Measurements from ENCODE around the gene RNF224. TPM values are rescaled to one million over a fixed set of nuclear protein-coding genes. Genes with fewer than 3 reads are reported as not detected.
"Not testable (repeated sequence)": the region's sequence is repeated elsewhere in the genome, so short reads cannot be mapped to it uniquely, and the experiment has no call there.

Gene RNF224
- total RNA-seq, 1 experiment from 2014 or later = 0.27 TPM

DNA sequence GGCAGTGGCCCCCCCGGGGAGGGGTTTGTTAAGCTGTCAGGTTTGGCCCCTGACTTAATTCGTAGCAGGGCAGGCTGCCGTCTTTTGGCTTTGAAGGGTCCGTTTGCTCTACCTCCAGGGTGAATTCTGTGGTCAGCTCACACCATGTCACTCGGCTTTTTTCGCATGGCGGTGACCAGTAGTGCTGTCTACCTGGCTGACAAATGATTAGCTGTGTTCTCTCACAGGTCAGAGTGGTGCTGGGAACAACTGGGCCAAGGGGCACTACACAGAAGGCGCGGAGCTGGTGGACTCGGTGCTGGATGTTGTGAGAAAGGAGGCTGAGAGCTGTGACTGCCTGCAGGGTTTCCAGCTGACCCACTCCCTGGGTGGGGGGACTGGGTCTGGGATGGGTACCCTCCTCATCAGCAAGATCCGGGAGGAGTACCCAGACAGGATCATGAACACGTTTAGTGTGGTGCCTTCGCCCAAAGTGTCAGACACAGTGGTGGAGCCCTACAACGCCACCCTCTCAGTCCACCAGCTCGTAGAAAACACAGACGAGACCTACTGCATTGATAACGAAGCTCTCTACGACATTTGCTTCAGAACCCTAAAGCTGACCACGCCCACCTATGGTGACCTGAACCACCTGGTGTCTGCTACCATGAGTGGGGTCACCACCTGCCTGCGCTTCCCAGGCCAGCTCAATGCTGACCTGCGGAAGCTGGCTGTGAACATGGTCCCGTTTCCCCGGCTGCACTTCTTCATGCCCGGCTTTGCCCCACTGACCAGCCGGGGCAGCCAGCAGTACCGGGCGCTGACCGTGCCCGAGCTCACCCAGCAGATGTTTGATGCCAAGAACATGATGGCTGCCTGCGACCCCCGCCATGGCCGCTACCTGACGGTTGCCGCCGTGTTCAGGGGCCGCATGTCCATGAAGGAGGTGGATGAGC lies 15.2 kb downstream of the RNF224 start:
- Mint-ChIP-seq H3K4me1 (ENCODE audit: low read depth, unreplicated experiment) (peaks cover 7% of the 10 kb centered on the region), H3K9me3 (ENCODE audit: unreplicated experiment) (no peaks in the 10 kb centered on the region), H3K27ac (ENCODE audit: unreplicated experiment) (peak overlapping the region; percentile 95), H3K27me3 (ENCODE audit: insufficient read depth, unreplicated experiment) (peaks cover 3% of the 10 kb centered on the region), H3K36me3 (ENCODE audit: insufficient read depth, unreplicated experiment) (peaks cover 68% of the 10 kb centered on the region), H3K4me3 (ENCODE audit: unreplicated experiment) (peak overlapping the region; percentile 80)
- TF ChIP-seq, protein P1, sequence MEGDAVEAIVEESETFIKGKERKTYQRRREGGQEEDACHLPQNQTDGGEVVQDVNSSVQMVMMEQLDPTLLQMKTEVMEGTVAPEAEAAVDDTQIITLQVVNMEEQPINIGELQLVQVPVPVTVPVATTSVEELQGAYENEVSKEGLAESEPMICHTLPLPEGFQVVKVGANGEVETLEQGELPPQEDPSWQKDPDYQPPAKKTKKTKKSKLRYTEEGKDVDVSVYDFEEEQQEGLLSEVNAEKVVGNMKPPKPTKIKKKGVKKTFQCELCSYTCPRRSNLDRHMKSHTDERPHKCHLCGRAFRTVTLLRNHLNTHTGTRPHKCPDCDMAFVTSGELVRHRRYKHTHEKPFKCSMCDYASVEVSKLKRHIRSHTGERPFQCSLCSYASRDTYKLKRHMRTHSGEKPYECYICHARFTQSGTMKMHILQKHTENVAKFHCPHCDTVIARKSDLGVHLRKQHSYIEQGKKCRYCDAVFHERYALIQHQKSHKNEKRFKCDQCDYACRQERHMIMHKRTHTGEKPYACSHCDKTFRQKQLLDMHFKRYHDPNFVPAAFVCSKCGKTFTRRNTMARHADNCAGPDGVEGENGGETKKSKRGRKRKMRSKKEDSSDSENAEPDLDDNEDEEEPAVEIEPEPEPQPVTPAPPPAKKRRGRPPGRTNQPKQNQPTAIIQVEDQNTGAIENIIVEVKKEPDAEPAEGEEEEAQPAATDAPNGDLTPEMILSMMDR (IDR thresholded peaks at IDR 0.05; ENCODE audit: insufficient read depth in 1 of 2, low read depth in 1 of 2, low read length in 1 of 2, severe bottlenecking in 1 of 2, unreplicated experiment in 1 of 2) = no peak
- H3K27me3 ChIP-seq (replicated peaks; ENCODE audit: control insufficient read depth, insufficient read depth, low read length) = no peaks in the 10 kb centered on the region
- BruUV-seq (replicated peaks) = no TSS peak
- H3K4me3 ChIP-seq (ENCODE audit: low read depth, low read length) = peak overlapping the region; percentile 77
- H3K36me3 ChIP-seq (ENCODE audit: control insufficient read depth, insufficient read depth, low read length) = peaks cover 2% of the 10 kb centered on the region; the same call in 1 of the 2 replicates
- no peak for DNase-seq
- H3K9me3 ChIP-seq = no peaks in the 10 kb centered on the region
- ChIA-PET POLR2A (interaction anchor here (0.6 to 1.1 kb wide), 3 partner anchors 12 to 120 kb away, joined by 3 to 5 read pairs (median 4); no protein-coding TSS in a partner anchor), CTCF (interaction anchor here (2.7 kb wide), 1 partner anchor 12 kb away, joined by 11 read pairs; no protein-coding TSS in a partner anchor)
- intact Hi-C loops (cut with micrococcal nuclease; ENCODE audit: unreplicated experiment) = loop anchor here (5.0 to 10.0 kb wide), 2 partner anchors 50 to 448 kb away; partner anchors contain the start of genes CCDC183 and TMEM141
- peaks cover 16% of the 10 kb centered on the region for H3K4me1 ChIP-seq

DNA sequence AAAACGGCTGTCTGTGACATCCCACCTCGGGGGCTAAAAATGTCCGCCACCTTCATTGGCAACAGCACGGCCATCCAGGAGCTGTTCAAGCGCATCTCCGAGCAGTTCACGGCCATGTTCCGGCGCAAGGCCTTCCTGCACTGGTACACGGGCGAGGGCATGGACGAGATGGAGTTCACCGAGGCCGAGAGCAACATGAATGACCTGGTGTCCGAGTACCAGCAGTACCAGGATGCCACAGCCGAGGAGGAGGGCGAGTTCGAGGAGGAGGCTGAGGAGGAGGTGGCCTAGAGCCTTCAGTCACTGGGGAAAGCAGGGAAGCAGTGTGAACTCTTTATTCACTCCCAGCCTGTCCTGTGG lies 15.9 kb downstream of the RNF224 start:
- CTCF ChIA-PET; H3K36me3 ChIP-seq (ENCODE audit: control insufficient read depth, insufficient read depth, low read length); H3K4me1 Mint-ChIP-seq (ENCODE audit: low read depth, unreplicated experiment); H3K9me3 ChIP-seq; H3K27me3 Mint-ChIP-seq (ENCODE audit: insufficient read depth, unreplicated experiment); H3K27me3 ChIP-seq (replicated peaks; ENCODE audit: control insufficient read depth, insufficient read depth, low read length); H3K4me3 ChIP-seq (ENCODE audit: low read depth, low read length); DNase-seq; H3K9me3 Mint-ChIP-seq (ENCODE audit: unreplicated experiment); POLR2A ChIA-PET: not testable (repeated sequence)
- H3K4me1 ChIP-seq = peaks cover 16% of the 10 kb centered on the region
- intact Hi-C loops (cut with micrococcal nuclease; ENCODE audit: unreplicated experiment) = loop anchor here (5.0 to 10.0 kb wide), 2 partner anchors 49 to 448 kb away; partner anchors contain the start of genes CCDC183 and TMEM141
- H3K27ac Mint-ChIP-seq (ENCODE audit: unreplicated experiment) = peak overlapping the region; percentile 95
- H3K4me3 Mint-ChIP-seq (ENCODE audit: unreplicated experiment) = peak overlapping the region; percentile 80
- H3K36me3 Mint-ChIP-seq (ENCODE audit: insufficient read depth, unreplicated experiment) = peaks cover 68% of the 10 kb centered on the region
- BruUV-seq (replicated peaks) = TSS peak; percentile 67

DNA sequence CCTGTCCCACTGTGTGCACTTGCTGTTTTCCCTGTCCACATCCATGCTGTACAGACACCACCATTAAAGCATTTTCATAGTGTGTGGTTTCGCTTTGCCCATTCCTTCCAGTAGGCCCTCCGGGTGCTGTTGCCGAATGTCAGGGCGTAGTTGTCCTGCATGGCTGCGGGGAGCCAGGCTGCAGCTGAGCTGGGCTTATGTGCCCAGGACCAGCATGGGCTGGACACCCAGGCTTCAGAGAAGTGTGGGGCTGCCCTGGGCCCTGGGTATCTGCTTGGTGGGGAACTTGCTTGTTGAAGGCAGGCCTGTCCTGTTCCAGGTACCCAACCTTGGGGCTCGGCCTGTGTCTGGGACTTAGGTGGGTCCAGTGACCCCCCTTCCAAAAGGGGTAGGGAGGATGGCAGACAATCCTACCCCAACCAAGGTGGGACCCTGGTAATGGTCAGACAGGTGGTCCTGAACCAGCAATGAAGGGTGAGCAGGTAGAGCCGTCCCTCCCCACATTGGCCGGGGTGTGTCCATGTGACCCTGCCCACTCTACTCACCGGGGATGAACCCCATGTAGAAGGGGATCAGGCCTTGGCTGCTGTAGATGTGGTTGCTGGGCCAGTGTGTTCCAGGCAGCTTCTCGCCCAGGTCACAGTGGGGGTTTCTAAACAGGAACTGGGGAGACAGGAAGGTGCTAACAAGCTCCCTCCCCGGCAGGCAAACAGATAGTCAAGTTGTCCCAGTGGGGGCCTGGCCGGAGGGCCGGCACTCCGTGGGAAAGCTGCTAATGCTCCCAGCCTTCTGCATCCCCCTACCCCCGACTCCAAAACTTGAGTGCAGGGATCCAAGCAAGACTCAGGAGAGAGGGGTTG lies 16.6 kb downstream of the RNF224 start:
- Mint-ChIP-seq H3K4me3 (ENCODE audit: unreplicated experiment) (peak overlapping the region; percentile 80), H3K36me3 (ENCODE audit: insufficient read depth, unreplicated experiment) (peaks cover 68% of the 10 kb centered on the region), H3K4me1 (ENCODE audit: low read depth, unreplicated experiment) (peaks cover 7% of the 10 kb centered on the region), H3K27ac (ENCODE audit: unreplicated experiment) (peak overlapping the region; percentile 95), H3K9me3 (ENCODE audit: unreplicated experiment) (no peaks in the 10 kb centered on the region), H3K27me3 (ENCODE audit: insufficient read depth, unreplicated experiment) (peaks cover 3% of the 10 kb centered on the region)
- Histone ChIP-seq H3K36me3 (ENCODE audit: control insufficient read depth, insufficient read depth, low read length) (peaks cover 2% of the 10 kb centered on the region; the same call in 1 of the 2 replicates), H3K27me3 (replicated peaks; ENCODE audit: control insufficient read depth, insufficient read depth, low read length) (no peaks in the 10 kb centered on the region), H3K4me1 (peaks cover 16% of the 10 kb centered on the region), H3K9me3 (no peaks in the 10 kb centered on the region), H3K4me3 (ENCODE audit: low read depth, low read length) (no peak overlapping the region)
- ChIA-PET POLR2A (interaction anchor here (0.6 kb wide), 1 partner anchor 173 kb away, joined by 3 read pairs; no protein-coding TSS in a partner anchor), CTCF (interaction anchor here (0.6 kb wide), 1 partner anchor 482 kb away, joined by 3 read pairs; no protein-coding TSS in a partner anchor)
- intact Hi-C loops (cut with micrococcal nuclease; ENCODE audit: unreplicated experiment) = loop anchor here (5.0 to 10.0 kb wide), 2 partner anchors 48 to 449 kb away; partner anchors contain the start of genes CCDC183 and TMEM141
- no peak for DNase-seq
- no TSS peak for BruUV-seq (replicated peaks)
- TF ChIP-seq, protein P1 (IDR thresholded peaks at IDR 0.05; ENCODE audit: insufficient read depth in 1 of 2, low read depth in 1 of 2, low read length in 1 of 2, severe bottlenecking in 1 of 2, unreplicated experiment in 1 of 2) = no peak

All from Caco-2 (cell line).